ENCODE data around the gene PDZK1IP1. TPM values are rescaled to one million over a fixed set of nuclear protein-coding genes. Genes with fewer than 3 reads are reported as not detected.
A peak's percentile ranks its signal among the peaks of the same experiment; 100 is the strongest.

The PDZK1IP1 gene
- total and polyA plus RNA-seq, 8 donors, result 0.88 to 54.0 (median 1.3) TPM

GRCh38 chr1:47190857-47191256 lies 1.0 kb upstream of the PDZK1IP1 start:
- ATAC-seq (no peak), DNase-seq (no peak)
- H3K27me3 ChIP-seq, result no peaks in the 10 kb centered on the region
- peak overlapping the region; percentile 42 to 78 for H3K27ac ChIP-seq
- no peaks in the 10 kb centered on the region for H3K36me3 ChIP-seq
- intact Hi-C loops (cut with DNase I), result loop anchor here in 1 of 2 donors (5.0 kb wide), 1 partner anchor 71 kb away; no protein-coding TSS in a partner anchor
- H3K4me1 ChIP-seq, result peaks cover 0 to 29% of the 10 kb centered on the region in 2 donors
- H3K4me3 ChIP-seq, result no peak overlapping the region
- no peaks in the 10 kb centered on the region for H3K9me3 ChIP-seq
- no peak for TF ChIP-seq CTCF (IDR thresholded peaks at IDR 0.05)

- H3K36me3 ChIP-seq, result no peaks in the 10 kb centered on the region
- ATAC-seq (no peak), DNase-seq (no peak)
- no peaks in the 10 kb centered on the region for H3K9me3 ChIP-seq
- peak overlapping the region; percentile 42 to 78 for H3K27ac ChIP-seq
- no peak overlapping the region for H3K4me3 ChIP-seq
- H3K4me1 ChIP-seq, result peaks cover 0 to 29% of the 10 kb centered on the region in 2 donors
- no peaks in the 10 kb centered on the region for H3K27me3 ChIP-seq
- no peak for TF ChIP-seq CTCF (IDR thresholded peaks at IDR 0.05)
- intact Hi-C loops (cut with DNase I), result loop anchor here in 1 of 2 donors (5.0 kb wide), 1 partner anchor 72 kb away; no protein-coding TSS in a partner anchor
Measured at GRCh38 chr1:47190509-47190855, 646 bp upstream of the PDZK1IP1 start.

GRCh38 chr1:47188791-47189785 lies 748 bp downstream of the PDZK1IP1 start:
- Histone ChIP-seq H3K27ac (peak overlapping the region; percentile 42 to 78), H3K36me3 (no peaks in the 10 kb centered on the region), H3K4me3 (peak overlapping the region in 1 of 2 donors; percentile 28), H3K4me1 (peaks cover 0 to 29% of the 10 kb centered on the region in 2 donors), H3K9me3 (no peaks in the 10 kb centered on the region), H3K27me3 (no peaks in the 10 kb centered on the region)
- DNase-seq, result no peak
- intact Hi-C loops (cut with DNase I), result loop anchor here in 1 of 2 donors (10.0 kb wide), 1 partner anchor 246 kb away; the partner anchor contains the start of gene FOXD2
- no peak for ATAC-seq
- TF ChIP-seq CTCF (IDR thresholded peaks at IDR 0.05), result no peak

- TF ChIP-seq CTCF (IDR thresholded peaks at IDR 0.05), result no peak
- intact Hi-C loops (cut with DNase I), result loop anchor here in 1 of 2 donors (10.0 kb wide), 1 partner anchor 247 kb away; the partner anchor contains the start of gene FOXD2
- Histone ChIP-seq H3K4me3 (no peak overlapping the region), H3K36me3 (no peaks in the 10 kb centered on the region), H3K4me1 (peaks cover 0 to 24% of the 10 kb centered on the region in 2 donors), H3K9me3 (no peaks in the 10 kb centered on the region), H3K27me3 (no peaks in the 10 kb centered on the region), H3K27ac (no peak overlapping the region)
- ATAC-seq (no peak), DNase-seq (no peak)
Measured at GRCh38 chr1:47187926-47188250, 1.9 kb downstream of the PDZK1IP1 start.

GRCh38 chr1:47187231-47187925 lies 2.5 kb downstream of the PDZK1IP1 start:
- Histone ChIP-seq H3K27ac (no peak overlapping the region), H3K27me3 (no peaks in the 10 kb centered on the region), H3K4me1 (peaks cover 0 to 19% of the 10 kb centered on the region in 2 donors), H3K36me3 (no peaks in the 10 kb centered on the region), H3K9me3 (no peaks in the 10 kb centered on the region), H3K4me3 (no peak overlapping the region)
- no peak for ATAC-seq
- intact Hi-C loops (cut with DNase I), result loop anchor here in 1 of 2 donors (10.0 kb wide), 1 partner anchor 247 kb away; the partner anchor contains the start of gene FOXD2
- no peak for DNase-seq
- TF ChIP-seq CTCF (IDR thresholded peaks at IDR 0.05), result no peak
